K562 (cell line): ENCODE data around the gene MS4A4E. TPM values are rescaled to one million over a fixed set of nuclear protein-coding genes. Genes with fewer than 3 reads are reported as not detected.

Experiments used
- ATAC-seq: fragments of 200-7000 bp; cut with Tn5 transposase; 3 replicates; pipeline ENCODE4 v1.9.1; 2020; ENCODE audit warnings: moderate library complexity
- BruUV-seq: library from RNA; stranded (reverse); fragments of 400-500 nt; replicated peaks from 2 replicates; lab custom pipeline; 2021; lab: Mats Ljungman, UMichigan
- CTCF ChIA-PET: fragments of 300-600 bp; formaldehyde crosslinking; extraction: SDS; loops from one replicate; lab custom pipeline; 2021; ENCODE audit warnings: low intra/inter-chr PET ratio; lab: Yijun Ruan, JAX
- POLR2A ChIA-PET: fragments of 300-600, 350-650 bp; sonication (Branson Sonifier 250); formaldehyde crosslinking; extraction: SDS; loops from one replicate; lab custom pipeline; 2021; ENCODE audit warnings: antibody characterized with exemption, inconsistent platforms; lab: Yijun Ruan, JAX
- DNase-seq, 4 experiments: peaks; one replicate each; pipeline versions ENCODE4 v3.0.0 to v3.0.0-alpha.2; 2011 to 2018; ENCODE audit warnings: low spot score in 3 of 4, mixed read lengths in 3 of 4; ENCODE audit errors: extremely low read depth in 1 of 4
- FAIRE-seq: peaks from 2 replicates; lab custom pipeline; 2011; peaks lifted over from hg19 to GRCh38; lab: Jason Lieb, UNC
- H2AFZ ChIP-seq: 2 replicates; pipeline ENCODE4 v1.6.0; 2011; ENCODE audit warnings: low read depth, low read length, control low read depth, inconsistent platforms
- H3K27ac ChIP-seq: fragments of 200-600 bp; 3 replicates; pipeline ENCODE4 v1.8.0; 2011; ENCODE audit warnings: low read depth, mild to moderate bottlenecking, control low read depth, inconsistent platforms, low read length, moderate library complexity, mixed read lengths; ENCODE audit errors: extremely low read depth
- H3K27me3 ChIP-seq, 2 experiments: fragments of 300-600 bp in 1 of 2; 2 replicates in 1 of 2; 3 replicates in 1 of 2; pipeline versions ENCODE4 v1.6.0 to v1.8.0; 2011; ENCODE audit warnings: inconsistent platforms in 2 of 2, low read length in 2 of 2, mild to moderate bottlenecking in 1 of 2, mixed read lengths in 1 of 2, moderate library complexity in 1 of 2; ENCODE audit not compliant: control insufficient read depth in 2 of 2, insufficient read depth in 2 of 2
- H3K36me3 ChIP-seq: fragments of 300-600 bp; 3 replicates; pipeline ENCODE4 v1.8.0; 2011; ENCODE audit warnings: mild to moderate bottlenecking, low read length, inconsistent platforms; ENCODE audit not compliant: control insufficient read depth, insufficient read depth
- H3K4me1 ChIP-seq, 2 experiments: fragments of 200-600 bp in 1 of 2; replicated peaks in 1 of 2; 2 replicates in 1 of 2; 3 replicates in 1 of 2; pipeline versions ENCODE4 v1.5.1 to v1.8.0; 2011; ENCODE audit warnings: inconsistent platforms in 2 of 2, low read length in 2 of 2, mild to moderate bottlenecking in 1 of 2, mixed read lengths in 1 of 2, moderate library complexity in 1 of 2; ENCODE audit not compliant: control insufficient read depth in 2 of 2, insufficient read depth in 2 of 2
- H3K4me2 ChIP-seq: 2 replicates; pipeline ENCODE4 v1.6.1; 2011; ENCODE audit warnings: low read length, control low read depth, inconsistent platforms, mixed read lengths; ENCODE audit not compliant: insufficient read depth
- H3K4me3 ChIP-seq: fragments of 200-600 bp; sonication (generic), shearing (Covaris generic); 2 replicates; pipeline ENCODE4 v1.5.1; 2016; ENCODE audit warnings: control low read depth, inconsistent platforms
- H3K79me2 ChIP-seq: fragments of 200-600 bp; 3 replicates; pipeline ENCODE4 v1.8.0; 2011; ENCODE audit warnings: low read length, inconsistent platforms; ENCODE audit not compliant: control insufficient read depth, insufficient read depth
- H3K9ac ChIP-seq, 2 experiments: 2 replicates each; pipeline versions ENCODE4 v1.6.0 to v1.6.1; 2011; ENCODE audit warnings: low read depth in 2 of 2, low read length in 2 of 2, control low read depth in 1 of 2, inconsistent platforms in 1 of 2, mild to moderate bottlenecking in 1 of 2, mixed read lengths in 1 of 2; ENCODE audit not compliant: insufficient read depth in 1 of 2
- H3K9me1 ChIP-seq: one replicate; pipeline ENCODE4 v1.6.0; 2011; ENCODE audit warnings: inconsistent platforms, mild to moderate bottlenecking, low read length, moderate library complexity; ENCODE audit not compliant: control insufficient read depth, insufficient read depth
- H3K9me3 ChIP-seq: replicated peaks from 2 replicates; pipeline ENCODE4 v1.5.1; 2011; ENCODE audit warnings: low read depth, low read length, inconsistent platforms; ENCODE audit not compliant: control insufficient read depth, insufficient read depth
- H4K20me1 ChIP-seq: replicated peaks from 2 replicates; pipeline ENCODE4 v1.6.1; 2011; ENCODE audit warnings: low read length, inconsistent platforms, mixed read lengths; ENCODE audit not compliant: control insufficient read depth, insufficient read depth
- ADNP ChIP-seq: fragments of 200-800 bp; sonication (Bioruptor generic); IDR thresholded peaks from 2 replicates; pipeline ENCODE4 v1.6.1; 2016; ENCODE audit warnings: missing genetic modification characterization, missing compliant biosample characterization
- ASH1L ChIP-seq: fragments of 450-650 bp; IDR thresholded peaks from 2 replicates; pipeline ENCODE4 v1.6.1; 2018; ENCODE audit warnings: borderline replicate concordance, mild to moderate bottlenecking, low read depth; ENCODE audit not compliant: partially characterized antibody
- CXXC5 ChIP-seq: fragments of 250-450 bp; sonication (Bioruptor Pico); IDR thresholded peaks from 2 replicates; pipeline ENCODE4 v1.8.0; 2022; ENCODE audit warnings: inconsistent platforms, mild to moderate bottlenecking, moderate library complexity
- FUS ChIP-seq: fragments of 200-400 bp; formaldehyde crosslinking; optimal IDR thresholded peaks from 2 replicates; pipeline ENCODE3; 2017; ENCODE audit warnings: low read depth, low read length
- NUFIP1 ChIP-seq: fragments of 450-650 bp; IDR thresholded peaks from 2 replicates; pipeline ENCODE4 v1.6.1; 2018; ENCODE audit not compliant: partially characterized antibody
- PHTF2 ChIP-seq: fragments of 250-450 bp; sonication (Bioruptor Pico); IDR thresholded peaks from 2 replicates; pipeline ENCODE4 v1.5.0; 2021; ENCODE audit warnings: mild to moderate bottlenecking
- SP2 ChIP-seq: IDR thresholded peaks from 2 replicates; pipeline ENCODE4 v1.6.1; 2011; ENCODE audit warnings: mild to moderate bottlenecking, low read depth, low read length, moderate library complexity; ENCODE audit not compliant: poor library complexity, severe bottlenecking; ENCODE audit errors: extremely low read depth
- SPI1 ChIP-seq: IDR thresholded peaks from 2 replicates; pipeline ENCODE4 v1.6.1; 2011; ENCODE audit warnings: low read depth, low read length, control low read depth, borderline replicate concordance
- TOE1 ChIP-seq, 2 experiments: fragments of 450-650 bp in 1 of 2; sonication (generic) in 1 of 2; formaldehyde crosslinking in 1 of 2; IDR thresholded peaks; 2 replicates each; pipeline versions ENCODE4 v1.7.1 to v1.8.0; 2016 to 2022; ENCODE audit warnings: borderline replicate concordance in 2 of 2, mild to moderate bottlenecking in 2 of 2, antibody characterized with exemption in 1 of 2, inconsistent platforms in 1 of 2, low read depth in 1 of 2, missing genetic modification reagents in 1 of 2, moderate library complexity in 1 of 2
- WGBS: fragments of 100-300 bp; shearing (Covaris generic); methylation state at CpG from one replicate; pipeline ENCODE4 v1.1.6; 2016; ENCODE audit warnings: low coverage, mixed read lengths; ENCODE audit not compliant: insufficient coverage; ENCODE audit errors: missing lambda C conversion rate; 5-methylcytosine and 5-hydroxymethylcytosine counted together
- in situ Hi-C: fragments of 300-500 bp; cut with MboI; formaldehyde crosslinking; loops from 4 replicates; pipeline ENCODE4 v1.15.0; 2018; ENCODE audit warnings: inconsistent platforms, mixed read lengths
- intact Hi-C: fragments of 100-400 bp; cut with micrococcal nuclease; formaldehyde crosslinking; loops from 2 replicates; pipeline ENCODE4 v1.14.2; 2022
- polyA plus RNA-seq, 8 experiments: library from polyadenylated mRNA; depleted of rRNA in 4 of 8; stranded (reverse) in 5 of 8; unstranded in 3 of 8; fragments of >200 nt; fragmentation: Nextera tagmentation in 2 of 8; fragmentation: Illumina TruSeq in 1 of 8; extraction: Ambion mirVana in 2 of 8; extraction: Trizol in 1 of 8; gene quantifications; 2 replicates each; pipeline versions ENCODE4 v1.2.1 to v1.2.3, GENCODE V29; 2011 to 2014; ENCODE audit warnings: inconsistent platforms in 1 of 8, missing spikeins in 1 of 8
- total RNA-seq, 7 experiments: library from RNA; depleted of rRNA in 6 of 7; stranded (reverse); fragments of >200 nt in 6 of 7; fragmentation: Illumina TruSeq in 2 of 7; extraction: Trizol in 2 of 7; gene quantifications; 2 replicates each; pipeline versions ENCODE4 v1.2.1 to v1.2.3, GENCODE V29; 2011 to 2021; ENCODE audit warnings: low replicate concordance in 1 of 7
- TF ChIP-seq, protein P1 (sequence below): fragments of 250-450 bp; sonication (Bioruptor Pico); IDR thresholded peaks from 2 replicates; pipeline ENCODE4 v1.5.0; 2021
- TF ChIP-seq, protein P2 (sequence below), 2 experiments: IDR thresholded peaks in 1 of 2; conservative IDR thresholded peaks in 1 of 2; 2 replicates each; pipeline ENCODE4 v1.6.1; 2016; ENCODE audit warnings: low read depth in 2 of 2, mild to moderate bottlenecking in 1 of 2, missing compliant biosample characterization in 1 of 2, missing genetic modification characterization in 1 of 2, moderate library complexity in 1 of 2

The MS4A4E gene
- total and polyA plus RNA-seq, 9 of the 15 experiments (the other 6 are each of a cell fraction or from before 2014, with no cell fraction given): 0.11 to 0.81 (median 0.36) TPM; not detected in 2

DNA sequence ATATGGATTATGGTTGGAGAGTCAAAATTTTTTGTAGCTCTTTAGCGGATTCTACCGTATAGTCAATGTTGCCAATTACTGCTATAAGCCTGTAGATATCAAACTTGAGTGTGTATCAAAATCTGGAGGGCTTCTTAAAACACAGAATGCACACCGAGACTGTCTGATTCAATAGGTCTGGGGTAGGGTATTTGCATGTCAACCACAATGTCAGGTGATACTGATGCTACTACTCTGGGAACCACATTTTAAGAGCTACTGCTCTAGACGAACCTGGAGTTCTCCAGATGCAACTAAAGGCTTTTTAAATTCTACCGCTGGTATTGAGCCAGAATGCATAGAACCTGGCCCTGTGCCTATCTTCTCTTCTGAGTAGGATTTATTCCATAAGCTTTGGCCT lies 21.7 kb upstream of the MS4A4E start:
- in situ Hi-C loops: no loop called here
- no peak for FAIRE-seq
- BruUV-seq: no TSS peak
- no peaks in the 10 kb centered on the region; a peak in 1 of 5 replicates for H3K4me1 ChIP-seq
- no peaks in the 10 kb centered on the region for H4K20me1 ChIP-seq
- no peak overlapping the region for H2AFZ ChIP-seq
- H3K4me3 ChIP-seq: no peak overlapping the region
- WGBS: 26% methylated on average over 5 of the region's 5 CpGs
- no peaks in the 10 kb centered on the region for H3K9me1 ChIP-seq
- intact Hi-C loops: loop anchor here (2.0 to 10.0 kb wide), 4 partner anchors 78 to 490 kb away; partner anchors contain the start of gene MS4A15
- no peaks in the 10 kb centered on the region for H3K9me3 ChIP-seq
- H3K9ac ChIP-seq: no peak overlapping the region
- CTCF ChIA-PET: no interaction called here
- H3K36me3 ChIP-seq: no peaks in the 10 kb centered on the region
- no peak for ATAC-seq
- no peak for TF ChIP-seq CXXC5 (CRISPR knock-in tag)
- TF ChIP-seq PHTF2 (CRISPR knock-in tag): no peak
- TF ChIP-seq, protein P1, sequence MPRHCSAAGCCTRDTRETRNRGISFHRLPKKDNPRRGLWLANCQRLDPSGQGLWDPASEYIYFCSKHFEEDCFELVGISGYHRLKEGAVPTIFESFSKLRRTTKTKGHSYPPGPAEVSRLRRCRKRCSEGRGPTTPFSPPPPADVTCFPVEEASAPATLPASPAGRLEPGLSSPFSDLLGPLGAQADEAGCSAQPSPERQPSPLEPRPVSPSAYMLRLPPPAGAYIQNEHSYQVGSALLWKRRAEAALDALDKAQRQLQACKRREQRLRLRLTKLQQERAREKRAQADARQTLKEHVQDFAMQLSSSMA (CRISPR knock-in tag): no peak
- no peak for TF ChIP-seq FUS
- POLR2A ChIA-PET: interaction anchor here (0.7 to 0.9 kb wide), 2 partner anchors 13 to 469 kb away, joined by 3 to 4 read pairs; no protein-coding TSS in a partner anchor
- H3K27ac ChIP-seq: no peak overlapping the region
- no peak for DNase-seq
- peaks cover 0 to 6% of the 10 kb centered on the region in 2 experiments; a peak in 1 of 5 replicates for H3K27me3 ChIP-seq
- no peak overlapping the region for H3K4me2 ChIP-seq
- no peaks in the 10 kb centered on the region for H3K79me2 ChIP-seq

DNA sequence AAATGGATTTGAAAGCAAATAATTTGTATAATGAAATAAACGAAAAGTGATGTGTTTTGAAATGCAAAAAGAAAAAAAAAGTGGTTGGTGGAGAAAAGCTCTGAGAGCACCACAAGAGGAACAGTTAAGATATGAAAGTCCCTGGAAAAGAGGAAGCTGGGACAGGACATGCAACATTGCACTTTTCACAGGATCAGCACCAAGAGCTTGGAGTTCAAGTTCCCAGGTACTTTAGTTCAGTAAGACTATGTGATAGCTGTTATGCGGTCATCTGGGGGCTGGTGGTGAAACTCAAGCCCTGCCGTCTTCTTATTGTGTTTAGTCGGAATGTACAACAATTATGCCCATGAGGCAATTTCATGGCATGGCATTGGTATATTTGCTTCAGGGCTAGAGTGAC lies 20.5 kb upstream of the MS4A4E start:
- intact Hi-C loops (loop anchor here (10.0 kb wide), 1 partner anchor 491 kb away; the partner anchor contains the start of gene MS4A15), in situ Hi-C loops (no loop called here)
- H3K79me2 ChIP-seq: no peaks in the 10 kb centered on the region
- DNase-seq (no peak), ATAC-seq (no peak), FAIRE-seq (no peak)
- H3K4me2 ChIP-seq: no peak overlapping the region
- H3K27me3 ChIP-seq: peaks cover 0 to 6% of the 10 kb centered on the region in 2 experiments; a peak in 1 of 5 replicates
- no peak overlapping the region for H3K4me3 ChIP-seq
- ChIA-PET CTCF (no interaction called here), POLR2A (interaction anchor here (0.6 kb wide), 1 partner anchor 233 kb away, joined by 3 read pairs; no protein-coding TSS in a partner anchor)
- no peaks in the 10 kb centered on the region for H3K36me3 ChIP-seq
- H4K20me1 ChIP-seq: no peaks in the 10 kb centered on the region
- H3K4me1 ChIP-seq: no peaks in the 10 kb centered on the region; a peak in 1 of 5 replicates
- no TSS peak for BruUV-seq
- no peak overlapping the region for H3K27ac ChIP-seq
- H2AFZ ChIP-seq: no peak overlapping the region
- no peaks in the 10 kb centered on the region for H3K9me3 ChIP-seq
- 32% methylated on average over 4 of the region's 4 CpGs for WGBS
- no peak overlapping the region for H3K9ac ChIP-seq
- no peaks in the 10 kb centered on the region for H3K9me1 ChIP-seq
- TF ChIP-seq NUFIP1: no peak
- TF ChIP-seq ADNP: no peak
- TF ChIP-seq, protein P2, sequence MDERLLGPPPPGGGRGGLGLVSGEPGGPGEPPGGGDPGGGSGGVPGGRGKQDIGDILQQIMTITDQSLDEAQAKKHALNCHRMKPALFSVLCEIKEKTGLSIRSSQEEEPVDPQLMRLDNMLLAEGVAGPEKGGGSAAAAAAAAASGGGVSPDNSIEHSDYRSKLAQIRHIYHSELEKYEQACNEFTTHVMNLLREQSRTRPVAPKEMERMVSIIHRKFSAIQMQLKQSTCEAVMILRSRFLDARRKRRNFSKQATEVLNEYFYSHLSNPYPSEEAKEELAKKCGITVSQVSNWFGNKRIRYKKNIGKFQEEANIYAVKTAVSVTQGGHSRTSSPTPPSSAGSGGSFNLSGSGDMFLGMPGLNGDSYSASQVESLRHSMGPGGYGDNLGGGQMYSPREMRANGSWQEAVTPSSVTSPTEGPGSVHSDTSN (CRISPR knock-in tag; IDR thresholded peaks at IDR 0.05; ENCODE audit: low read depth): no peak
- TF ChIP-seq, protein P2 (tag; conservative IDR thresholded peaks at IDR 0.05; ENCODE audit: low read depth): no peak
- no peak for TF ChIP-seq ASH1L
- TF ChIP-seq SPI1: peak; percentile 34; the same call in 1 of the 2 replicates
- no peak for TF ChIP-seq SP2
- no peak for TF ChIP-seq TOE1 (IDR thresholded peaks at IDR 0.05; ENCODE audit: borderline replicate concordance)
- TF ChIP-seq TOE1 (CRISPR knock-in tag; IDR thresholded peaks at IDR 0.05; ENCODE audit: borderline replicate concordance, low read depth): no peak
